DMS53 treated with DMSO at 0.1 percent for 48 hours (cell line): Measurements from ENCODE around the gene DSTN.

ENCODE experiments used
- DNase-seq: peaks from one replicate; lab custom pipeline; 2025; ENCODE audit not compliant: unreplicated experiment; lab: John Stamatoyannopoulos, UW

Gene DSTN

DNA sequence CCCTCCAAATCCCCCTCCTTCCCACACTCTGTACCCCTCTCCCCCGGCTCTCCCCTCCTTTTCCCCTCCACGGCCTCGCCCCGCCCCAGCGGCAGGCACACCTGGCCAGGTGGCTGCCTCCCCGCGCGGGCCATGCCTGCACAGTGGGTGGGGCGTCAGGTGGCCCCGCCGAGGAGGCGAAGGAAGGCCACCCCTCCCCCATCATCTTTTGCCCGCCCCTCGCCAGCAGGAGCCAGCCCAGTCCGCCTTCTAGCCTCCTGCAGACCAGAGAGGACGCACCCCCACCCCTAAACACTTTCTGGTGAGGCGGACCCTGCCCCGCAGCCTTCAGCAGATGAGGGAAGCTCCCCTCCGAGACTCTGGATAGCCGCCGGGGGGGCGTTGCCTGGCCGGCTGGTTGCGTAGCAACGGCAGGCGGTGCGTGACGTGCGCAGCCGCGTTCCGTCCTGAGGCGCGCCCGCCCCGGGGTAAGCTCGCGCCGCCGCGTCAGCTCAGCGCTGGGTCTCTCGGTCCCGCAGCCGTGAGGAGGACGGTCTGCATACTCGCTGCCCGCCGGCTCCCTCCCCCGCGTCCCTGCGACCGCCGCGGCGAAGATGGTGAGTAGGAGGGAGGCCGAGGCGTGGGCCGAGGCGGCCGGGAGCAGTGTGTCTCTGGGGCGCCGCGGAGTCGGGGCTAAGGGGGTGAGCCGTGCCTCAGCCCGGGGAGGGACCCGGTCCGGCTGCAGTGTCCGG lies at the start of gene DSTN:
Gene DSTN, plus strand, starts transcription at position 460 of the 731 bp plus-strand sequence. Its CDS starts 134 bp downstream, at position 594.
- peak; percentile 91 for DNase-seq

DNA sequence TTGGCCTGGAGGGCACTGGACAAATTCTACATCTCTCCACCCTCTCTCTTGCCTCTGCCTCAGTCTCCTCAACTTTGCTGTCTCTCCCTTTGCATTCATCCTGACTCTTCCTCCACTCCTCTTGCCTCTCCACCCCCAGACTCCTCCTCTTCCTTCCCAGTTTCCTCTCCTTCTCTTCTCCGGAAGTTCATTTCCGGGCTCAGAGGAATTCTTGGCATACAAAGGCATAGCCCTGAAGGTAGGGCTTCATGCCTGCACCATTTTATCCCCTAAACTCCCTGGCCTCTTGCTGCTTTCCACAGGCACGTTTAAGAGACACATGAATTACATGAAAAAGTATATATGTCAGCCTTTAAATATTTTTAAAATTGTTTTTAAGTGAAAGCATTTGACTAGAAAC lies 49.3 kb upstream of the DSTN start:
- DNase-seq = no peak

GRCh38 chr20:17522528-17522927 lies 47.3 kb upstream of the DSTN start:
- DNase-seq = no peak

- no peak for DNase-seq
These were observed 46.5 kb upstream of the DSTN start for GRCh38 chr20:17523326-17523725.

- no peak for DNase-seq
These were observed 45.3 kb upstream of the DSTN start for GRCh38 chr20:17524560-17524959.

- DNase-seq = no peak
These were observed 44.7 kb upstream of the DSTN start for GRCh38 chr20:17525132-17525531.

GRCh38 chr20:17525650-17526049 lies 44.2 kb upstream of the DSTN start:
- peak; percentile 65 for DNase-seq

DNA sequence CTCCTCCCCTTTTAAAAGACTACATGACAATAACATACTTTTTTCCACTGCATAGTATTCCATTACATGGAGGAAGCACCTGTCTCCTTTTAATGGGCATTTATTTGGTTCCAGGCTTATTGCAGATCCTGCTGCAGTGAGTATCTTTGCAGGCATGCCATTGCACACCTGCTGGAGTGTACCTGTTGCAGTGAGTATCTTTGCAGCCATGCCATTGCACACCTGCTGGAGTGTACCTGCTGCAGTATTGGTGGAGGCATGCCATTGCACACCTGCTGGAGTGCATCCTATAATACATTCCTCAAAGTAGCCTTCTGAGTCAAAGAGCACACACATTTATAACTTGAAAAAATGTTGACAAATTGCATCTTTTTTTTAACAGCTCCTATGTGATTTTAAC lies 40.3 kb upstream of the DSTN start:
- no peak for DNase-seq

DNA sequence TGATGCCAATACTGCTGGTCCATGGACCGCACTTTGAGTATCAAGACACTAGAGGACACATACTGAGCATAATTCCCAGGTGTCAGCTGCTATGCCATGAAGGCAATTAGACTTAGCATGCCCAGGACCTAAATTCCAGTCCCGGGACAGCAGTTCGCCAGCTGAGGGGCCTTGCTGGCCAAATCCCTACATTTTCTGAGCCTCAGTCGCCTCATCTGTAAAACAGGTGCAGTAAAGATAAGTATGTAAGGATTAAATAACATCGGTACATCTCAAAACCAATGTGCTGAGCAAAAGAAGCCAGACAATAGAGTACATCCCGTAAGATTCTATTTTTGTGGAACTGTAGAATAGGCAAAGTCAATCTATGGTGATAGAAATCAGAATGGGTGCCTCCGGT lies 39.7 kb upstream of the DSTN start:
- DNase-seq = no peak

GRCh38 chr20:17530716-17531664 lies 38.9 kb upstream of the DSTN start, which contains the start of gene BFSP1:
Gene BFSP1 (minus strand): TSS chr20:17531379. CDS start chr20:17531329, 50 bp downstream.
- peak; percentile 73 for DNase-seq

GRCh38 chr20:17531665-17532025 lies 38.2 kb upstream of the DSTN start:
- no peak for DNase-seq

DNA sequence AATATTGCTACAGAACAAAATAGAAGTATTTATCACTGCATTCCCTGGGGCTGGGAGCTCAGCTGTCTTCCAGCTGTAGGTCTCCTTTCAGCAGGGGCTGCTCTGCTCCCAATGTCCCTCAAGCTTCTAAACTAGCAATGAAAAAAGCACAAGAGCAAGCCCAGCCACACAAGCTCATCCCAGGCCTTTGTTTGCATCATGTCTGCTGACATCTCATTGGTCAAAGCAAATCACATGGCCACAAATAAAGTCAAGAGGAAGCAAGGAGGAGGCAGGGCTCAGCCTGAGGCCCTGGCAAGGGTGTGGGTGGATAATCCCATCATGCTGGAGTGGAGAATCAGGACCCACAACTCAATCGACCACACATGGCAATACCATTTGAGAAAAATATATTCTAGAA lies 36.5 kb upstream of the DSTN start:
- peak; percentile 66 for DNase-seq

DNA sequence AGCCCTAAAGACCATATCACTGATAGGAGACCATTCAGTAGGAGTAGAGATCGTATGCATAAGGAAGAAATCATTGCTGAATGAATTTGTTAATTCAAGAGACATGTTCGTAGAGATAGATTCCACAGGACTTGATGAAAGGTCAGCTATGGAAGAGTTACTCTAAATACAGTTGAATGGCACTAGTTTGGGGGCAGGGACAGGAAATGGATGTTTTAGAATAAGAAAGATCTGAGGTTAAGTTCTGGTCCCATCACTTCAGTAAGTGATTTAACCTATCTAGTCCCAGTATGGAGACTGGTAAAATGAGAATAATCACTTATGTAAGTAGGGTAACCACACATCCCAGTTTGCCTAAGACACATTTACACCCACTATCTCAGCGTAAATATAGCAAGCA lies 35.8 kb upstream of the DSTN start:
- DNase-seq = no peak

- peak; percentile 89 for DNase-seq
These were observed 32.9 kb upstream of the DSTN start for GRCh38 chr20:17536944-17537444.

DNA sequence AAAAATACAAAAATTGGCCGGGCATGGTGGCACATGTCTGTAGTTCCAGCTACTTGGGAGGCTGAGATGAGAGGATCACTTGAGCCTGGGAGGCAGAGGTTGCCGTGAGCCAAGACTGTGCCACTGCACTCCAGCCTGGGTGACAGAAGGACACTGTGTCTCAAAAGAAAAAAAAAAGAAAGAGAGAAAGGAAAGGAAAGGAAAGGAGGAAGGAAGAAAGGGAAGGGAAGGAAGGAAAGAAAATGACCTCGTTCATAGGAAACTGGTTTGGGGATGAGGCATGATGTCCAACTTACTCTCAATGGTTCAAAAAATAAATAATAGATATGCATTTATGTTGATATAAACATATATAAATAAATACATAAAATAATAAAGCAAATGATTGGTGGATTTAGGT lies 31.9 kb upstream of the DSTN start:
- DNase-seq = no peak

GRCh38 chr20:17538517-17539170 lies 31.2 kb upstream of the DSTN start:
- DNase-seq = peak; percentile 69

DNA sequence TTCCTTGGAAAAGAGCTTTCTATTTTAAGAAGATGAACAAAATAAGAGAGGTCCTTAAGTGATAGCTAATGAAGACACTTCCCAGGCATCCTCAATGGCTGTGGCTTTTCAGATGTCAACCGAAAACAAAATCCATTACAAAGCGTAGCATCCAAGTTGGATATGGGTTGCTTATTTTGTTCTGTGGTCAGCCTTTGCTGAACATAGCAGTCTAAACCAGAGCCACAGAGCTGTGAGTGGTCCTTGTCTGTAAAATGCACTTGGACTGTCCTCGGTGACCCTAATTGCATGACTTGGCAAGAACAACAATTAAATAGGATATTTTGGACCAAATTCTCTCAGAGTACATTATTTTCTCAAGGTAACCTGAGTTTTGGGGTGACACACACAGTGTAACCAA lies 28.3 kb upstream of the DSTN start:
- no peak for DNase-seq

DNA sequence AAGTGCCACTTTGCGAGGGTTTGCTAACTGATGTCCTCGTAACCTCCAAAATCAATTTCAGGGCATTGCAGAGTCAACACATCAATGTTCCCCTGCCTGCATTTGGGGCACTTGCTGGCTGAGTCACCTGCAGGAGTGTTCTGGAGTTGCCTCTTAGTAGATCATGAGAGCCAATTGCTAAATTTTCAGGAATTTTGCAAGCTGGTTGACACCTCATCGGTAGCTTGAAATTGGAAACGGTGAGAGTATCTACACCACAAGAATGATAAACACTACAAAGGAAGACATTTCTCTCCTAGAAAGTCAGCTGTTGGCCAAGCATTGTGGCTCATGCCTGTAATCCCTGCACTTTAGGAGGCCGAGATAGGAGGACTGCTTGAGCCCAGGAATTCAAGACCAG lies 27.9 kb upstream of the DSTN start:
- no peak for DNase-seq

DNA sequence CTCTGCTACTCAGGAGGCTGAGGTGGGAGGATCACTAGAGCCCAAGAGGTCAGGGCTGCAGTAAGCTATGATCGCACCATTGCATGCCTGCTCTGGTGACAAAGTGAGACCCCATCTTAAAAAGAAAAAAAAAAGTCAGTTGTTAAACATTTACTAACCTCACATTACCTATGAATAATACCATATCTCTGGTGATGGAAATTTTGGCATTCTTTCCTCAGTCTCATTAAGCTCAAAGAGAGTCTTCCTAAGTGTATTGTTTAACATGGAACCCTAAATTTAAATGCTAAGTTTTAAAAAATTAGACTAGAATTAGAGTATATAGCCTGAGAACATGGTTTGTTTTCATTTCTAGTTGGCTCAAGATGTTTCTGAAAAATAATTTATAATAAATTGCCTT lies 27.4 kb upstream of the DSTN start:
- DNase-seq = no peak

GRCh38 chr20:17542993-17543412 lies 26.9 kb upstream of the DSTN start:
- no peak for DNase-seq

DNA sequence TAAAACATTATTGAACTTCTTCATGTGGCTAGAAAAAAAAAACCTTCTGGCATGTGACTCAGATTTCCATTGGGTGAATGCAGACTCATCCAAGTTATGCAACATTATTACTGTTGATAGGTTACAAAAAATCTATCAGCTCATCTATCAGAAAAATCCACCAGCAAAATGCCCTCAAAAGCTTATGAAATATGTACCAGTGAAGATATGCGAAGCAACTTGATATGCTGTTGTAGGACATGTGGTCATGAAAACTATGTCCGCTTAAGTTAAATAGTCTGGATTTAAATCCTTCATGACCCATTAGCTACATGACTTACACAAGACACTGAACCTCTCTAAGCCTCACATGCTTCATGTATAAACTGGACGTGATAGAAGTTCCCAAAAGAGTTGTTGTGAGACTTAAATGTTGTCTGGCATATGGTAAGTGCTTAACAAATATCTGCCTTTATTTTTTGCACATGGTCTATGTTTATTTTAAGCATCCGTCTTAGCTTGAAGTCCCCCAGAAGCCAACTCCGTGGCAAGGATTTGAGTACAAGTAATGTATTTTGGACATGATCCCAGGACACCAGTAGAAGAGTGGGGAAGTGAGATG lies 26.2 kb upstream of the DSTN start:
- DNase-seq = no peak
